Nephron (organoid): Measurements from ENCODE around the gene NRIP2.
A peak's percentile ranks its signal among the peaks of the same experiment; 100 is the strongest.

Experiments used
- H3K27ac Mint-ChIP-seq, 3 experiments: 2 replicates each; pipeline ENCODE4 v1.8.0; 2020; ENCODE audit warnings: mixed read lengths in 3 of 3, mild to moderate bottlenecking in 2 of 3, moderate library complexity in 1 of 3
- H3K27me3 Mint-ChIP-seq: 2 replicates; pipeline ENCODE4 v1.8.0; 2021; ENCODE audit warnings: low read depth, mild to moderate bottlenecking, moderate library complexity, mixed read lengths
- H3K36me3 Mint-ChIP-seq: 2 replicates; pipeline ENCODE4 v1.8.0; 2020; ENCODE audit warnings: low read depth, mixed read lengths
- H3K4me1 Mint-ChIP-seq: 2 replicates; pipeline ENCODE4 v1.8.0; 2020; ENCODE audit warnings: mixed read lengths
- H3K4me3 Mint-ChIP-seq, 3 experiments: 2 replicates each; pipeline ENCODE4 v1.8.0; 2020; ENCODE audit warnings: mild to moderate bottlenecking in 3 of 3, mixed read lengths in 3 of 3, moderate library complexity in 2 of 3
- H3K9me3 Mint-ChIP-seq: 2 replicates; pipeline ENCODE4 v1.8.0; 2020; ENCODE audit warnings: mixed read lengths
- CTCF ChIP-seq, 3 experiments: fragments of 200-600 bp; sonication (generic); IDR thresholded peaks; one replicate each; pipeline ENCODE4 v1.5.0; 2021; ENCODE audit warnings: antibody characterized with exemption in 3 of 3; ENCODE audit not compliant: unreplicated experiment in 3 of 3

Gene NRIP2

GRCh38 chr12:2851931-2852330 is 17.1 kb upstream of the NRIP2 start:
- no peak overlapping the region for H3K4me3 Mint-ChIP-seq
- H3K27ac Mint-ChIP-seq: no peak overlapping the region
- H3K36me3 Mint-ChIP-seq: no peaks in the 10 kb centered on the region
- no peak for TF ChIP-seq CTCF (IDR thresholded peaks at IDR 0.05; ENCODE audit: unreplicated experiment in 3 of 3)
- peaks cover 5% of the 10 kb centered on the region for H3K27me3 Mint-ChIP-seq
- no peaks in the 10 kb centered on the region for H3K9me3 Mint-ChIP-seq
- peaks cover 36% of the 10 kb centered on the region for H3K4me1 Mint-ChIP-seq

DNA sequence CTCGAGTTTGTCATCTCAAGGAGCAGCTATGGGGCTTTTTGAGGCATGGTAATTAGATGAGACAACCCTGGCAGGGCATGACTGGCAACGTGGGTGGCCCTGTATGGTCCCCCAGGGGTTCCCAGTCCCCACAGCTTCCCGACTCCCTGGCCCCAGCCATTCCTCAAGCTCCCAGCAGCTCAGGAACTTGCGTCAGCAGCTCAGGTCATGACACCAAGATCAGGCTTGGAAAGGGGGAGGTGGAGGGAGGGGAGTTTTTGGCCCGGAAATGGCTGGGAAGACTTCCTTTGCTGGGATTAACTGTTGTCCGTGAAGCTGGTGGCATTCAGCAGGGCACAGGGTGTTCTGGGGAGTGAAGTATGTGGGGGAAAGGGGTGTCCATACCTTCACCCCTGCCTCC is 10.4 kb upstream of the NRIP2 start:
- Mint-ChIP-seq H3K27ac (peak overlapping the region; percentile 6 to 65 (median 37)), H3K4me1 (peaks cover 39% of the 10 kb centered on the region), H3K4me3 (no peak overlapping the region), H3K27me3 (no peaks in the 10 kb centered on the region), H3K9me3 (no peaks in the 10 kb centered on the region), H3K36me3 (no peaks in the 10 kb centered on the region)
- no peak for TF ChIP-seq CTCF (IDR thresholded peaks at IDR 0.05; ENCODE audit: unreplicated experiment in 3 of 3)

DNA sequence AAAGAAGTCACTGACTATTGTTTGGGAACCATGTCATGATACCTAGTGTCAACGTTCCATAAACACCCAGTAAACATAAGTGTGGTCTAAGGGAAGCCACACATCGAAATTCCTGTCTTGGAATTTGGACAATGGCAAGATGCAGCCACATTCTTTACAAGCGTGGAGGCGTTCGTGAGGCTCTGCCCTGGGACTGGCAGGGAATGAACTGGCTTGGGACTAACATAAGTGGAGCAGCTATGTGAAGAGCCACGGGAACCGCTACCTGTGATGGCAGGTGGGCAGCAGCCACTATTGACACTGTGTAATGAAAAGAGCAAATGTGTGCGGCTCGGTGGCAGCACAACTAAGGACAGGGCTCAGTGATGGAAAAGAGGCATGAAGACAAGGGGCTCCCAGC is 10.0 kb upstream of the NRIP2 start:
- Mint-ChIP-seq H3K4me3 (peak overlapping the region in 1 of 3 experiments; percentile 11), H3K36me3 (peaks cover under 1% of the 10 kb centered on the region), H3K9me3 (no peaks in the 10 kb centered on the region), H3K27me3 (no peaks in the 10 kb centered on the region), H3K4me1 (peaks cover 37% of the 10 kb centered on the region), H3K27ac (peak overlapping the region; percentile 6 to 65 (median 37))
- no peak for TF ChIP-seq CTCF (IDR thresholded peaks at IDR 0.05; ENCODE audit: unreplicated experiment in 3 of 3)

- Mint-ChIP-seq H3K4me1 (peaks cover 21% of the 10 kb centered on the region), H3K27ac (no peak overlapping the region), H3K36me3 (peaks cover 4% of the 10 kb centered on the region), H3K4me3 (no peak overlapping the region), H3K27me3 (no peaks in the 10 kb centered on the region), H3K9me3 (no peaks in the 10 kb centered on the region)
- TF ChIP-seq CTCF (IDR thresholded peaks at IDR 0.05; ENCODE audit: unreplicated experiment in 3 of 3): no peak
Observed at GRCh38 chr12:2842948-2843347, 8.1 kb upstream of the NRIP2 start.

DNA sequence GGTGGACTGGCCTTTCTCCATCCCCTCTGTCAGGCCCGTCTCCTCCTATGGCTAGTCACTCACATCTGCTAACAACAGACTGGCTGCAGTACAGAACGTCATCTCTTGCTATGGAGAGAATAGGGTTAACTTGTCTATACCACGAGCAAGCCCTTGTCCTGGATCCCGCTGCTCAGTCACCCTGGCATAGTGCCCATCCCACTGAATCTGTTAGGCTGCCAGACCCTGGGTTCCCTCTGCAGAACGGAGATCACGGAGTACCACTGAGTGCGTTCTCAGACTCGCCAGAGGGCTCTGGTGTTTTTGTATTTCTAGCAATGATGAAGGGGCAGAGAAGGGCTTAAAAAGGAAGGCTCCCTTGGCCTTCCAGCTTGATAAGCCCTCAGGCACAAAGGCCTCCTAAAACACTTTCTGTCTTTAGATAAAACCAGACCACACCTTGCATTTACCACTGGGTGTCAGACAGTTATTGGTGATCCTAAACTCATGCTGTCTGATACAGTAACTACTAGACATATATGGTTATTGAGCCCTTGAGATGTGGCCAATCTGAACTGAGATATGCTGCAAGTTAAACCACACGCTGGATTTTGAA is 6.3 kb upstream of the NRIP2 start:
- Mint-ChIP-seq H3K27me3 (no peaks in the 10 kb centered on the region), H3K4me1 (peaks cover 9% of the 10 kb centered on the region), H3K4me3 (no peak overlapping the region)

More for the DNA sequence above, 6.3 kb upstream of the NRIP2 start:
- no peak for TF ChIP-seq CTCF (IDR thresholded peaks at IDR 0.05; ENCODE audit: unreplicated experiment in 3 of 3)
- Mint-ChIP-seq H3K27ac (no peak overlapping the region), H3K36me3 (peaks cover 4% of the 10 kb centered on the region), H3K9me3 (no peaks in the 10 kb centered on the region)
